ENCODE data around the gene GRM2.
"Not testable (repeated sequence)": the region's sequence is repeated elsewhere in the genome, so short reads cannot be mapped to it uniquely, and the experiment has no call there.

The GRM2 gene

DNA sequence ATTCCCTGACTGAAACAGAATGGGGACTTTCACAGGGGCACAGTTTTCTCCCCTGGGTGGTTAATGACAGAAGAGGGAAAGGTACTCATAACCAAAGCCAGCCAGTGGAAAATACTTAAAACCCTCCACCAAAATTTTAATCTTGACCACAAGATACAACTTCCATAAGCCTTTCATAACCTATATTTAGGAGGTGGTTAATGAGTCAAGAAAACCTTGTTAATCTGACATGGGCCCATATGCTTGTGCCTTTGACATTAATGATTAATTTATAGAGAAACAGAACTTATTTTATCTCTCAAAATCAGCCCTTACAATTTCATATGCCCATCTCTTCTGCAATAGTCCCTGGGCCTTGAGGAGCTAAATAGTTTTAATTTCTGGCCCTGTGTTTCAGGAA lies 41.0 kb downstream of the GRM2 start:
- no peaks in the 10 kb centered on the region for H3K27me3 Mint-ChIP-seq (ENCODE audit: low read depth)
- peaks cover 22% of the 10 kb centered on the region for H3K4me1 Mint-ChIP-seq (ENCODE audit: low read depth)
- peaks cover 3% of the 10 kb centered on the region for H3K9me3 Mint-ChIP-seq
- H3K36me3 Mint-ChIP-seq (ENCODE audit: low read depth) = no peaks in the 10 kb centered on the region
- H3K4me3 Mint-ChIP-seq = no peak overlapping the region
- H3K27ac Mint-ChIP-seq = no peak overlapping the region

DNA sequence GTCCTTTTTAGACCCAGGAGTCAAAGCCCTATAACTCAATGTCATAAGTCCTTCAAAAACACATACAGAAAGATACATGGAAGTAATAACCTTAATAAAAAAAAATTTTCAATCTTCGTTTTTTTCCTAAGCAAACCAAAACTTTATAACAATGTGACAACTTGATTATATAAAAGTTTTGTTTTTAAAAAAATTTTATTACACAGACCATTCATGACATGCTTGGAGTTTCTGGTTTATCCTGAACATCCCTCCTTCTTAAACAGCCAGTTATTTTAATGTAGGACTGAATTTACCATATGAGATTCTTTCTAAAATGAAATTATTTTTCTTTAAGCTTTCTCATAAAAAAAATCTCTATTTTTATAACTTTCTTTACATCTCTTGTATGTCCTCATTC lies 41.5 kb downstream of the GRM2 start:
- Mint-ChIP-seq H3K9me3 (peaks cover 3% of the 10 kb centered on the region), H3K4me3 (no peak overlapping the region), H3K4me1 (ENCODE audit: low read depth) (peaks cover 17% of the 10 kb centered on the region), H3K27me3 (ENCODE audit: low read depth) (no peaks in the 10 kb centered on the region), H3K36me3 (ENCODE audit: low read depth) (no peaks in the 10 kb centered on the region), H3K27ac (no peak overlapping the region)

DNA sequence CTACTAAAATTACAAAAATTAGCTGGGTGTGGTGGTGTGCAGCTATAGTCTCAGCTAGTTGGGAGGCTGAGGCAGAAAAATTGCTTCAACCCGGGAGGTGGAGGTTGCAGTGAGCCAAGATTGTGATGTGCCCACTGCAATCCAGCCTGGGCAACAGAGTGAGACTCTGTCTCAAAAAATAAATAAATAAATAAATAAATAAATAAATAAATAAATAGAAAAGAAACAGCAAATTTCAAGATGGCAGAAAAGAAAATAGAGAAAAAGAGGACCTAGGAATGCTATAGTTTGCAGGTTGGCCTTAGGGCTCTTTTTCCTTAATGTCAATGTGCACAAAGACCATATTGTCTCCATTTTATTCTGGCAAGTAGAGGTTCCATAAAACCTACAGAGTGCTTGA lies 44.0 kb downstream of the GRM2 start:
- Mint-ChIP-seq H3K4me3 (no peak overlapping the region), H3K27ac (no peak overlapping the region), H3K27me3 (ENCODE audit: low read depth) (peaks cover 6% of the 10 kb centered on the region), H3K36me3 (ENCODE audit: low read depth) (no peaks in the 10 kb centered on the region), H3K9me3 (peaks cover 9% of the 10 kb centered on the region), H3K4me1 (ENCODE audit: low read depth) (peaks cover 15% of the 10 kb centered on the region)

DNA sequence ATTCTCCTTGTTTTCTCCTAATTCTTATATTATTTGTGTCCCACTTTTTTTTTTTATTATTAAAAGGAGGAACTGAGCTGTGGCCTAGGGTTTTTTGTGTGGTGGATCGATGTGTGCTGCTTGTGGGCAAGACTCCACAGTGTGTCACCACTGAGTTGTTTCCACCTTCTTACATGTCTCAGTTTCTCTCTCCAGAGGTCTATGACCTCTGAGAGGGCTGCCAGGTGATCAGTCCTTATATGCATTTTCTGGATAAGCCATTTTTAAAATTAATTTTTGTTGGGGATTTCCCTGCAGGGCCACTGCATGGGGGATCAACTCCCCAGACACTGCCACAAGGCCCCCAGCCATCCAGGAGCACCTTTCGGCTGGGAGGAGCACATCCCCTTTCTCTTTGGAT lies 44.4 kb downstream of the GRM2 start:
- H3K36me3 Mint-ChIP-seq (ENCODE audit: low read depth) = no peaks in the 10 kb centered on the region
- H3K4me3 Mint-ChIP-seq = no peak overlapping the region
- peaks cover 13% of the 10 kb centered on the region for H3K9me3 Mint-ChIP-seq
- H3K4me1 Mint-ChIP-seq (ENCODE audit: low read depth) = peaks cover 15% of the 10 kb centered on the region
- no peak overlapping the region for H3K27ac Mint-ChIP-seq
- peaks cover 8% of the 10 kb centered on the region for H3K27me3 Mint-ChIP-seq (ENCODE audit: low read depth)

DNA sequence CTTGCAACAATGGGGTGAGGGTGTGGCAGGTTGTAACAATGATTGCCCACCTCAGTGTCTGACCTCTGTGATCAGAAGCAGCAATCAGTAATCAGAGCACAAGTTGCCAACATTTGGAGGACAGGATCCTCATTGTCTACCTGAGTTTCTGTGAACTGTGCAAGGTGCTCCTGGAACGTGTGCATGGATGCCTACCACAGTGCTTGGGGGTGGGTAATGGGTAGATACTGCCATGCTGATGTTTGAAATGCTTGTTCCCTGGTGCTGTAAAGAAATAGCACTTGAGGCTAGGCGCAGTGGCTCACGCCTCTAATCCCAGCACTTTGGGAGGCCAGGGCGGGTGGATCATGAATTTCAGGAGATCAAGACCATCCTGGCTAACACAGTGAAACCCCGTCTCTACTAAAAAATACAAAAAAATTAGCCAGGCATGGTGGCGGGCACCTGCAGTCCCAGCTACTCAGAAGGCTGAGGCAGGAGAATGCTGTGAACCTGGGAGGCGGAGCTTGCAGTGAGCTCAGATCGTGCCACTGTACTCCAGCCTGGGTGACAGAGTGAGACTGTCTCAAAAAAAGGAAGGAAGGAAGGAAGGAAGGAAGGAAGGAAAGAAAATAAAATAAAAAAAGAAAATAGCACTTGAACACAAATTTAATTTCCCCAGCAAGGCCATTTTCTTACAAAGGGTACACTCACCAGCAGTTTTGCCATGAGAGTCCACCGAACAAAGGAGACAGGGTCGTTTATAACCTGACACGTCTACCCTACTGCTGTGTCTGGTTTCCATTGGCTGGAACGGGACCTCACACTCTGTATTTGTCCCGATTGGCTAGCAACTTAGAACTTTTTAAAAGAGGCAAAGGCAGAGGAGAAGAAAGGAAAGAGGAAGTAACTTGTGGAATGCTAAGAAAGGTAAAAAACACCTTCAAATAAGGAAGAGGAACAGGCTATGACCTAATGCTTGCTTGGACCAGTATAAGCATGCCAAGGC lies 47.2 kb downstream of the GRM2 start:
- not testable (repeated sequence) for H3K4me3 Mint-ChIP-seq; H3K36me3 Mint-ChIP-seq (ENCODE audit: low read depth); H3K27ac Mint-ChIP-seq
- peaks cover 15% of the 10 kb centered on the region for H3K4me1 Mint-ChIP-seq (ENCODE audit: low read depth)
- peaks cover 15% of the 10 kb centered on the region for H3K9me3 Mint-ChIP-seq
- H3K27me3 Mint-ChIP-seq (ENCODE audit: low read depth) = peaks cover 27% of the 10 kb centered on the region

DNA sequence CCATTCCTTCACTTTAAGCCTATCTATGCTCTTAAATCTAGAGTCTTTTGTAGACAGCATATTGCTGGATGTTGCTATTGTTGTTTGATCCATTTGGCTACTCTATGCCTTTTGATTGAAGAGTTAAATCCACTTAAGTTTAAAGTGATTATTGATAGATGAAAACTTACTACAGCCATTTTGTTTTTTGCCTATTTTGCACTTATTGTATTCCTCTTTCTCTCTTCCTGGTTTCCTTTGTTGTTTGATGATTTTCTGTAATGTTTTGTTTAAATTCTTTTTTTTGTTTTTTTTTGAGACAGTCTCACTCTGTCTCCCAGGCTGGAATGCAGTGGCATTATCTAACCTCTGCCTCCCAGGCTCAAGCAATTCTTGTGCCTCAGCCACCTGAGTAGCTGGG lies 52.3 kb downstream of the GRM2 start:
- Mint-ChIP-seq H3K27ac (no peak overlapping the region), H3K4me3 (no peak overlapping the region), H3K4me1 (ENCODE audit: low read depth) (peaks cover 2% of the 10 kb centered on the region), H3K36me3 (ENCODE audit: low read depth) (peaks cover 3% of the 10 kb centered on the region), H3K27me3 (ENCODE audit: low read depth) (peaks cover 31% of the 10 kb centered on the region), H3K9me3 (peaks cover 36% of the 10 kb centered on the region)

Measured in T-helper 1 cell treated with Interleukin-12 subunit alpha and Interleukin-12 subunit beta and Interleukin-4 antibody, amounts not matched to agents 30 μg/mL and 1 μg/mL, for 36 hours (primary cell).